HG03108 (cell line): Measurements from ENCODE around the gene ADAMTS18.
"Not testable (repeated sequence)": the region's sequence is repeated elsewhere in the genome, so short reads cannot be mapped to it uniquely, and the experiment has no call there.

Experiments
- ATAC-seq: cut with Tn5 transposase; IDR thresholded peaks from one replicate; pipeline ENCODE4 v1.9.1; 2021; ENCODE audit warnings: moderate library complexity; ENCODE audit not compliant: unreplicated experiment

Gene ADAMTS18, protein sequence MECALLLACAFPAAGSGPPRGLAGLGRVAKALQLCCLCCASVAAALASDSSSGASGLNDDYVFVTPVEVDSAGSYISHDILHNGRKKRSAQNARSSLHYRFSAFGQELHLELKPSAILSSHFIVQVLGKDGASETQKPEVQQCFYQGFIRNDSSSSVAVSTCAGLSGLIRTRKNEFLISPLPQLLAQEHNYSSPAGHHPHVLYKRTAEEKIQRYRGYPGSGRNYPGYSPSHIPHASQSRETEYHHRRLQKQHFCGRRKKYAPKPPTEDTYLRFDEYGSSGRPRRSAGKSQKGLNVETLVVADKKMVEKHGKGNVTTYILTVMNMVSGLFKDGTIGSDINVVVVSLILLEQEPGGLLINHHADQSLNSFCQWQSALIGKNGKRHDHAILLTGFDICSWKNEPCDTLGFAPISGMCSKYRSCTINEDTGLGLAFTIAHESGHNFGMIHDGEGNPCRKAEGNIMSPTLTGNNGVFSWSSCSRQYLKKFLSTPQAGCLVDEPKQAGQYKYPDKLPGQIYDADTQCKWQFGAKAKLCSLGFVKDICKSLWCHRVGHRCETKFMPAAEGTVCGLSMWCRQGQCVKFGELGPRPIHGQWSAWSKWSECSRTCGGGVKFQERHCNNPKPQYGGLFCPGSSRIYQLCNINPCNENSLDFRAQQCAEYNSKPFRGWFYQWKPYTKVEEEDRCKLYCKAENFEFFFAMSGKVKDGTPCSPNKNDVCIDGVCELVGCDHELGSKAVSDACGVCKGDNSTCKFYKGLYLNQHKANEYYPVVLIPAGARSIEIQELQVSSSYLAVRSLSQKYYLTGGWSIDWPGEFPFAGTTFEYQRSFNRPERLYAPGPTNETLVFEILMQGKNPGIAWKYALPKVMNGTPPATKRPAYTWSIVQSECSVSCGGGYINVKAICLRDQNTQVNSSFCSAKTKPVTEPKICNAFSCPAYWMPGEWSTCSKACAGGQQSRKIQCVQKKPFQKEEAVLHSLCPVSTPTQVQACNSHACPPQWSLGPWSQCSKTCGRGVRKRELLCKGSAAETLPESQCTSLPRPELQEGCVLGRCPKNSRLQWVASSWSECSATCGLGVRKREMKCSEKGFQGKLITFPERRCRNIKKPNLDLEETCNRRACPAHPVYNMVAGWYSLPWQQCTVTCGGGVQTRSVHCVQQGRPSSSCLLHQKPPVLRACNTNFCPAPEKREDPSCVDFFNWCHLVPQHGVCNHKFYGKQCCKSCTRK (N-terminal part only)

DNA sequence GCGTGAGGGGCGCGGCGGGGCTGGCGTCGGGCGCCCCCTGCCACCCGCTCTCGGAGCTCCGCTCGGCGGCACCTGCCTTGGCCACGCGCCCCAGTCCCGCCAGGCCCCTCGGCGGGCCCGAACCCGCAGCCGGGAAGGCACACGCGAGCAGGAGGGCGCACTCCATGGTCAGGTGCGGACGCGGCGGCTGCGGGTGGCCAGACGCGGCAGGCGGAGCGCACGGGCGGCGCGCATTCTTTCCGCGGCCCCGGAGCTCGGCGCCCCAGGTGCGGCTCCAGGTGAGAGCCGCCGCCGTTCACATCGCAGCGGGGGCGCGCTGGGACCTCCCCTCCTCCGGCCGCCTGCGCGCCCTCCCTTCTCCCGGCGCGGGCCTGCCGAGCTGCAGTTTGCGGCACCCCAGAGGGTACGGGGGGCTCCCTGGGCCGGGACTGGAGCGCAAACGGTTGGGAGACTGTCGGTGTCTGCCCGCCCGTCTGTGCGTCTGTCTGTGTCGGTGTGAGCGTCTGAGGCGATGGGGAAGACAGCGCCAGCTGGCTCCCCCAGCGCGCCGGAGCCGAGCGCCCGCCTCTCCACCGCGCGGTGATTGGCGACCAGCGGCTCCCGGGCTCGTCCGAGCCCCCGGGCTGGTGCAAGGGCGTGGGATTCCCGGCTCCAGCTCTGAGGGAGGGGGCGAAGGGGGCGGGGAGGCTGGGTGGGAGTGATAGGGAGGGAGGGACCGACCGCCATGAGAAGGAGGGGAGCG is at the start of gene ADAMTS18:
TSS of gene ADAMTS18 (minus strand) at position 505 of the 742 bp plus-strand sequence. CDS start at position 166, 339 bp downstream.
- ATAC-seq = no peak

DNA sequence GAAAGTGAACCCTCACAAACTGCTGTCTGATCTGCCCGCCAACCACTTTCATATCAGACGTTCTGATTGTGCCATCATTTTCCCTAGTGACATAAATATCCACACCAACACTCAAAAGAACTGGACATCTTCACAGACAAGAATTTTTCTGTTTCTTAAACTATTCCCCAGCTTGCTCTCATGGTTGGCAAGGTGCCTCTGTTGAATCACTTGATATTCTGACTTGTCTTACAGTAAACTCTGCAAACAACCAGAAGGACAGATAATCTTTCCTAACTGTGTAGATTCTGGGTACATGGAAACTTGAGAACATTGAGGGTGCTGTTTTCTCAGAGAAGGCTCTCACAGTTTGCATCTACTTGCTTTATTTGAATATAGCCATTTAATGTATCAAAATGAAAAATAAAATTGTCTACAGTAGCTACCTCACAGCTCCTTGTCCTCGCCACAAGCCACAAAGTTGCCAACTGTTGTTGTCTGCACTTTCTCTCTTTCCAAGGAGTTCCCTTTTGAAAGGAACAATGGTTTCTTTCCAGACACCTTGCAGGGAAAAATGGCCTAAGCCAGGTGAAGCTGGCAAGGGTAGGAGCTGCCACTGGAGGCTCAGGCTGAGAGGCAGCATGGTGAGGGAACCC is 46.0 kb upstream of the ADAMTS18 start:
- ATAC-seq = no peak

DNA sequence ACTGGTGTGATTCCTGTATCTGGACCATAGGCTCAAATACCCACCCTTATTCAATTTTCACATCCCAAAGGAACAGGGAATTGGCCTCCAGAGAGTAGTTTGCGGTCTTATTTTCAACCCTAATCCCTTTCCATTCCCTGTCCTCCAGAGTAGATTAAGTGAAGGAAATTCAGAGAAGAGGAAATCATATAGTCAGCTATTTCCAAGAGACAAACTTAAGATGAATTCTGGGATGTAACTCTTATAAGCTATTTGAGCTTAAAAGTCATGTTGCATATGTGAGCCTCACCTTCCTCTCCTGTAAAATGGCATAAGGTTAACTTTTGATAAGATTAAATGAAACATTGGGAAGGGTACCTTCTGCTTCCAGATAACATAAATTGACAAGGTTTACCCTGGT is 37.4 kb upstream of the ADAMTS18 start:
- ATAC-seq = no peak

DNA sequence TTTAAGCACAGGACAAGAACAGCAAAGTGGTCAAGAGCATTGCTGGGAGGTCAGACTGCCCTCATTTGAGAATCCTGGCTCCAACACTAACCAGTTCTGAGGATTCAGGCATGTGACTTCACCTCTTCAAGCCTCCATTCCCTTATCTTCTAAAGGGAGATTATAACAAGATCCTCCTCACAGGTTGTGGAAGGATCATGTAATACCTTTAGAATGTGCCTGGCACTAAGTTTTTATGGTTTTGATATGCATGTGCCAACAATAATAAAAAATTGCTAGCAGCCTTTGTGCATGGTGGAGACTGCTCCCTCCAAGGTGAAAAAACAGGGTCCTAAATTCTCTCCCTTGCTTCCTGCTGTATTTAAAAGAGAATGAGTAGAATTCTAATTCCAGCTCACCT is 36.0 kb upstream of the ADAMTS18 start:
- ATAC-seq = no peak

DNA sequence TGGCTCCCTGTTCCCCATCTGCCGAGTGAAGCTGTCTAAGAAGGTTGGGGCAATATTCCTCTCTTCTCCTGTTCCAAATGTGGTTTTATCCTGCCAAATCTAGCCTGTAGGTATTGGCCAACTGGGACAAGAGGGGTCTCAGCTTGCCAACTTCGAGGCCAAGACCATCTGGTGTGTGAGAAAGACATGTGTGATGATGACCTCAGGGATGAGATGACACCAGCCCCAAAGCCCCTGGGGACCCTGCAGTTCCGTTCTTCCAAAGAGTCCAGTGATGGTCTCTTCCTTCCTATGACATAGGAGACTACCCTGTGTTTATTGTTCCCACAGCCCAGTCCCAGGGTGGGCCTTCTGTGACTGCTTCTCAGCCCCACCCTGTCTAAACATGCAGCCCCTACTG is 34.8 kb upstream of the ADAMTS18 start:
- ATAC-seq = no peak

DNA sequence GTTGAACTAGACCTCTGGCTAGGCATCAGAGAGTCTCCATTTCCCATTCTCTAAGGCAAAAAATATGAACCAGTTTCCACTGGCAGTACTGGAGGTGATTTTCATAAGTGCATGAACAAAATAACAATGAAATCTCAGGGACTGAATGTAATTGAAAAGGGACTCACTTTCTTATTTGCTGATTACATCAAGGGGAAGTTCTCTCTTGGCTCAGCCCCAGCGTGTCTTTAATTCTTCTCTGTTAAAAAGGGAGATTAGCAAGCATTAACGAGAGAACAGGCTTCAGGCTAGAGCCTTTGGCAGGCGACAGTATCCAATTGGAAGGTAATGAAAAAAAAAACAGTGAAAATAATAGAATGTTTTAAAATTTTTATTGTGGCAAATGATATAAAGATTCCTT is 34.0 kb upstream of the ADAMTS18 start:
- ATAC-seq = no peak

DNA sequence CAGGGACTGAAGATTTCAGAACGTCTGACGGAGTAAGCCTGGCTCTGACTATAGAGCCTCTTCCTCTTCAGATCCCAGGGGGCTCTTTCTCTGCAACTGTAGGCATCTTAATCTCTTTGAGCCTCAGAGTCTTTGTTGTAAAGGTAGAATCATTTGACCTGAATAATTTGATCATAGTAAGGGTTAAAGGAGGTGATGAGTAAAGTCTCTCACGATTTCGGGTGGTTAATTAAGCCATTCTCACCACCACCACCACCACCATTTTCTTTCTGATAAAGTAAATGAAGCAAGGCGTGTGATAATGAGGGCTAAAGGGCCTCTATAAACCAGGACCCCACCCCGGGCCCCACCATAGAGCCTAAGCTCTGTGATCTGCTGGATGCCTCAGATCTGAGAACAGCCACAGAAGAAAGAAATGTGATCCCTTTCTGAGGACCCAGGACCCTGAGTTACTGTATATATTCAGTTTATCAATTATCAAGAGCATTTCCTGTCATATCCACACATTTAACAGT is 33.0 kb upstream of the ADAMTS18 start:
- ATAC-seq = no peak

DNA sequence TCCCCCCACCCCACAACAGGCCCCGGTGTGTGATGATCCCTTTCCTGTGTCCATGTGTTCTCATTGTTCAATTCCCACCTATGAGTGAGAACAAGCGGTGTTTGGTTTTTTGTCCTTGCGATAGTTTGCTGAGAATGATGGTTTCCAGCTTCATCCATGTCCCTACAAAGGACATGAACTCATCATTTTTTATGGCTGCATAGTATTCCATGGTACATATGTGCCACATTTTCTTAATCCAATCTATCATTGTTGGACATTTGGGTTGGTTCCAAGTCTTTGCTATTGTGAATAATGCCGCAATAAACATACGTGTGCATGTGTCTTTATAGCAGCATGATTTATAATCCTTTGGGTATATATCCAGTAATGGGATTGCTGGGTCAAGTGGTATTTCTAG is 28.8 kb upstream of the ADAMTS18 start:
- not testable (repeated sequence) for ATAC-seq

DNA sequence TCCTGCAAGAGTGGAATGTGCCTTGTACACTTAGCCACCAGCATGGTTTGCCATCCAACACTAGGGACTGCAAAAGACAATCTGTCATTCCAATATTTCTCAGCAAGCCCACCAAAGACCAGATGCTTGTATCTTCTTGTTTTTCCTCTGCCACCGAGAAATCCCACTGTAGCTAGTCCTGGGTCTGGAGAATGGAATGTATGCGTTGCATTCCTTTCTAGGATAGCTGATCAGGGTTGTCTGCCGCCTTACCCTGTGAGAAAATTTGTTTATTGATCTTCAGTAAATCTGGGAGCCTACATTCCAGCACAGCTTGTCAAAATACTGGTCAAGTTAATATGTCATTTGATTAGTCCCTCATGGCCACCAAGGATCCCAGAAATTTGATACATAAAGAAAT is 28.1 kb upstream of the ADAMTS18 start:
- ATAC-seq = no peak

DNA sequence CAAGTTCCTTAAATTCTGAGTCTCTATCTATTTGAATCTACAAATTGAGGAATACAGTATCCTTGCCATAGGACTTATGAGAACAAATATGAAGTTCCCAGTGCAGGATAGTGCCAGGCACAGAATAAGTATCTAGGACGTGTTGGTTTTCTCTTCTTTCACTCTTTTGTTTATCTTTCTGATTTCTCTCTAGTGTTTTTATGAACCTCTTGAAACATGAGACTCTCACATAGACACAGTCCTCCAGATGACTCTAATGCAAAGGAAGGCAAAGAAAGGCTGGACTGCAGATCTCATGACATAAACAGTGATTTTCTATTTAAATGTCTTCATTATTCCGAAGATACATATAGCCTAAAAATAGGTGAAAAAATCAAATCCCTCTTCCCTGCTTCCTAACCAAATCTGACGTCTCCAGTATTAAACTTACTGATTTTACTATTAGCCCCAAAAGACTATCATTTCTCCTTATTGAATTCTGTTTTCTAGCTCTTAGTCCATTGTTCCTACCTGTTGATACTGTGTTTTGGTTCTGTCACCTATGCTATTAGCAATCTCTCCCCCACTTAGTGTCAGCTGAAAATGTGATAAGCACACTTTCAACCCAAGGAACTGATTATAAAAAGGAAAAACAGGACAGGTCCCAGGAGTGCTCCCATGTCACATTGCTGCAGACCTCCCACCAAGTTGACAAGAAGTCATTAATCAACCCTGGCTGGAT is 24.9 kb upstream of the ADAMTS18 start:
- ATAC-seq = no peak

DNA sequence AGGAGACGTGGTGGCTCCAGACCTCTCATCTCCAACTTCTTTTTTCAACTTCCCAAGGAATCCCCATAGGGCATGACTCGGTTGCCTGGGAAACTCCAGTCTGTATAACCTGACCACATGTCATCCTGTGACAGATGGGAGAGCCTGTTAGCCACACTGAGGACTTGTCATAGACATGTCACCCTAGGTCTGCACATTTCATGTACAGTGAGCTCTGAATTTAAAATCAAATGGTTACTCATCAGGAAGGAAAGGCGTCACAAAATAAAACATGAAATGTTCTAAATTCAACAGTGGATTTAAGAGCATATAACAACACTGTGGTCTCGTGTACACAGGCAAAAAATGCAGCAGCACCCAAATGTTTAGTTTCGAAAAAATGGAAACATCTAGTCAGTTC is 22.2 kb upstream of the ADAMTS18 start:
- ATAC-seq = no peak

DNA sequence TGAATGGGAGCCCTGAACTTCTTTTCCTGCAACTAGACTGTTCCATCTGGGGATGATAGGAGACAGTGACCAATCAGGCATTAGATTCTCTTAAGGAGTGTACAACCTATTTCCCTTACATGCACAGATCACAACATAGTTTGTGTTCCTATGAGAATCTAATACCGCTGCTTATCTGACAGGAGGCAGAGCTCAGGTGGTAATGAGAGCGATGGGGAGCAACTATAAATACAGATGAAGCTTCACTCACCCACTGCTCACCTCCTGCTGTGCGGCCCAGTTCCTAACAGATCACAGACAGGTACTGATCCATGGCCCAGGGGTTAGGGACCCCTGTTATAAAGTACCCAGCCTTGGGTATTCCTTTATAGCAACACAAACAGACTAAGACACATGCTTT is 17.4 kb upstream of the ADAMTS18 start:
- no peak for ATAC-seq

DNA sequence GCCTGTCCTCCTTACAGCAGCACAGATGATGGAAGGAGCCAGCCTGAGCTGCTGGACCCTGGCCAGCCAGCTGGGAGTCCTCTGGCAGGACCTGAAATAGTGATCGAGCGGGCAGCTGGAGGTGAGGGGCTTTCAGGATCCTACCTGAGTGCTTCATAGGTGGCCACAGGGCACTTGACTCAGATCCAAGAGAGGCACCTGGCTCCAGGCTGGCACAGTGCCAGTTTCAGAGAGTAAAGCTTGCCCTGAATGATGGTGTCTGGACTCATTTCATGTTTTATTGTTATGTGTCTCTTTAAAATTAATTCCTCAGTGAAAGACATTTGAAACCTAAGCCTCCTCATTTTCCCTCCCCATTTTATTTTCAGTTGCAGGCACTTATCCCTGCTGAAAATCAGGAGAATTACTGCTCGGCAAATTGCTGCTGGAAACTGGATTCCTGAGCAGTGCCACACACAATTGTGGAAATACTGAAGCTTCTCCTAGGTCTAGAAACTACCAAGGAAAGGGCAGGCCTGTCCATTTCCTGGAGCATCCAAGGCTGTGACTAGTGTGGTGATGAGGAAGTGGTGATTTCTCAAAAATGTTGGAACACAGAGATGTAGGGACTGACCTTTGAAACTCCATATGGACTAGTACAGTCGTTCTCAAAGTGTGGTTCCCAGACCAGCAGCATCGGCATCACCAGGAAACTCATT is 16.1 kb upstream of the ADAMTS18 start:
- no peak for ATAC-seq

DNA sequence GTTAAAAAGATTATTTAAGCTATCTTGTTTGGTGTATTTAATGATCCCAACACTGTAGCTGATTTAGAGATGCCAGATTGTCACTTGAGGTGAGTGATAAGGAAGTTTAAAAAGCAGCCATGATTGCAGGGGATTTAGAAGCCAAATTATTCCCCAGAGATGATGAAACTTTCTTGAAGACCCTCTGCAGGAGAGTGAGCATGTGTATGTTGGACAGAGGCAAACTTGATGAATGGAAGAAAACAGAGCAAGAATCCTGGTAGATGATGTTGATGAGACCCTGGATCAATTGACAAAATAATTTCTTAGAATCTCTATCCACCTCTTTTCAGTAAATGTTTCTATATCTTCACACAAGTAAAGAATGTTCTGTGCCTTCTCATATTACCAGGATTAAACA is 14.4 kb upstream of the ADAMTS18 start:
- no peak for ATAC-seq

DNA sequence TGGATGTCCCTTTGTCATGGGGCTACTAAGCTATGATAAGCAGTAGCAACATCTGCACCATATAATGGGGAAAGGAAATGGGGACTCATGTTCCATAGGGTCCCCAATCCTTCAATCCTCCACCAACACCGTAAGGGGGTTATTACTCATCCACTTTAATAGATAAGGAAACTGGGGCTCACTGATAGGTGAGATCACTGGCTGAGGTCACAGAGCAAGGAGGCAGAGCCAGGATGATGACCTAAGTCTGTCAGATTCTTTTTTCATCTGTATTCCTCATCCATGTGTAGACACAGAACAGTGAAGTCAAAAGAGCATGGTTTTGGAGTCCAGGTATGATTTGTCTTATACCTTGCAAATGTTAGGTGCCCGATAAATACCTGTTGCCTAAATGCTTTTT is 10.5 kb upstream of the ADAMTS18 start:
- no peak for ATAC-seq

DNA sequence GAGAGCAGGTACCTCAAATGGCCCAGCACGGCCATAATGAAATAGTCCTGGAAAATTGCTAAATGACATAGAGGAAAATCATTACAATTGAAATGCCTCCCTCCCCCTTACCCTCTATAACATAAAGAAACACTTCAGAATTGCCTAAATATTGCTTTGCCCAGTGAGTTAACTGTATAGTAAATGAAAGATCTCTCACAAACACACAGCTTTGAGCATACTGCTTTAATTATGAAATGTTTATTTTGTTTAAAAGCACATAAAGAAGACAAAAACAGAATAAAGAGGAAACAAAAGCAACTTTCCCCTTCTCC is 9.3 kb upstream of the ADAMTS18 start:
- no peak for ATAC-seq

DNA sequence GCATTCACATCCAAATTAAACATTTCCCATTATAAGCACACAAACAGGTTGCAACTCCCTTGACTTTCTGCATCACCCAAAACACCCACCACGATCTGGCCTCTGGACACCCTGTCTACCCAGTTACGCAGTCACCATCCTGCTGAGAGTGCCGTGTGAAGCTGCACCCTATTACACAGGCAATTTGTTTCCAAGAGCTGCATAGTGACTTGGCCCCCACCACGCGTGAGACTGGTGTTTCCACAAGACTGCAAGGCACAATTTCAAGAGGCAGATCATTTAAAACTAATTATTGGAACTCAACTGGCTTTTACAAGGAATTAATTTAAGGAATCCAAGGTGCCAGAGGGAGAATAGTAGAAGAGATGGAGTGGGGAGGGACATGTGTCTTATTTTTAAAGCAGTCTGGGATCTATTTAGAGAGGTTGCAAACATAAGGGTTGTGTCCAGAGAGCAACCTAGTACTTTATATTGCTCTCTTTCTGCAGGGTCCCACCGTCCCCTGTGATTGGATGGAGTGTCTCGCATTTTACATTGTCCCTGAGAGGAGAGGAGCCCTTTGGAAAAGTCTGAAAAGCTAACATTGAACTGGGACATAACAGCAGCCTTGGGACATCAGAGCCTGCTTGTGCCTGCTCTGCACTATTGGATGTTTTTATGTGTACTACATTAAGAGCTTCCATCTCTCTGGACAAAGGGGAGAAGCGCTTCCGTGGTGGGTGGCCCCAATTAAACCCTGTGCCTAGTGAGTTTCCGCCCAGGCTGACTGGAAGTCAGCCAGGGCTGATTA is 8.7 kb upstream of the ADAMTS18 start:
- no peak for ATAC-seq

DNA sequence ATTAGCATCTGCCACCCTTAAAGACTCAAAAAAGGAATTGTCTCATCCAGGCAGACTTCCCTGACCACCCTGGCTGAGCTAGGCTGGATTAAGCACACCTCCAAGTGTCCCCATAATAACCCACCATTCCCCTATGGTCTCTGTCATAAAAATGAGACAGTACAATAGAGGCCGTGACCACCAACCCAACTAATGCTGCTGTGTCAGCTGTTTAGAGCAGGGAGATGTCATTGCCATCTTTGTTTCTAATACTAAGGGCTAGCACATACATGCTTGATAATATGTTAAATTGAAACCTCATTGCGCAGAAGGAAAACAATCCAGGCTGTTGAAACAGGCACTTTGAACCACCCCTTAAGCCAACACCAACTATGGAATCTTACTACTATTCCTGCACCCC is 7.2 kb upstream of the ADAMTS18 start:
- ATAC-seq = no peak
